ENCODE results near the gene OBSL1. TPM values are rescaled to one million over a fixed set of nuclear protein-coding genes. Genes with fewer than 3 reads are reported as not detected.
A peak's percentile ranks its signal among the peaks of the same experiment; 100 is the strongest.

Gene OBSL1
- total RNA-seq, 1 experiment from 2014 or later = not detected

- Histone ChIP-seq H3K9me2 (replicated peaks; ENCODE audit: insufficient read depth, low read length) (no peaks in the 10 kb centered on the region), H3K27me3 (ENCODE audit: low read length) (no peaks in the 10 kb centered on the region), H3K4me3 (ENCODE audit: low read length) (no peak overlapping the region), H3K79me2 (ENCODE audit: low read length) (no peaks in the 10 kb centered on the region), H4K20me1 (ENCODE audit: insufficient read depth, low read depth, low read length) (no peaks in the 10 kb centered on the region), H3K27ac (ENCODE audit: low read length) (no peak overlapping the region), H3K9me3 (ENCODE audit: low read length) (no peaks in the 10 kb centered on the region), H3K9ac (ENCODE audit: low read length) (no peak overlapping the region), H3K36me3 (ENCODE audit: insufficient read depth, low read length) (no peaks in the 10 kb centered on the region), H3K4me1 (ENCODE audit: low read length) (no peaks in the 10 kb centered on the region; the same call in 1 of the 2 replicates), H2AFZ (ENCODE audit: low read length) (no peak overlapping the region), H3K4me2 (ENCODE audit: low read depth, low read length, poor library complexity, severe bottlenecking) (no peak overlapping the region)
- DNase-seq = no peak
Measured at GRCh38 chr2:219522111-219523030, 49.0 kb downstream of the OBSL1 start.

- H3K27ac ChIP-seq (ENCODE audit: low read length) = no peak overlapping the region
- H3K4me3 ChIP-seq (ENCODE audit: low read length) = no peak overlapping the region
- H3K9me3 ChIP-seq (ENCODE audit: low read length) = no peaks in the 10 kb centered on the region
- no peaks in the 10 kb centered on the region for H3K79me2 ChIP-seq (ENCODE audit: low read length)
- H3K9me2 ChIP-seq (replicated peaks; ENCODE audit: insufficient read depth, low read length) = no peaks in the 10 kb centered on the region
- no peaks in the 10 kb centered on the region; the same call in 1 of the 2 replicates for H3K4me1 ChIP-seq (ENCODE audit: low read length)
- no peak overlapping the region for H3K4me2 ChIP-seq (ENCODE audit: low read depth, low read length, poor library complexity, severe bottlenecking)
- H3K27me3 ChIP-seq (ENCODE audit: low read length) = no peaks in the 10 kb centered on the region
- DNase-seq = peak; percentile 54
- H3K9ac ChIP-seq (ENCODE audit: low read length) = no peak overlapping the region
- H2AFZ ChIP-seq (ENCODE audit: low read length) = no peak overlapping the region
- H3K36me3 ChIP-seq (ENCODE audit: insufficient read depth, low read length) = no peaks in the 10 kb centered on the region
- H4K20me1 ChIP-seq (ENCODE audit: insufficient read depth, low read depth, low read length) = no peaks in the 10 kb centered on the region
Measured at GRCh38 chr2:219521066-219521880, 50.1 kb downstream of the OBSL1 start.

GRCh38 chr2:219520079-219520478 is 51.3 kb downstream of the OBSL1 start:
- Histone ChIP-seq H3K4me1 (ENCODE audit: low read length) (no peaks in the 10 kb centered on the region; the same call in 1 of the 2 replicates), H3K9me2 (replicated peaks; ENCODE audit: insufficient read depth, low read length) (no peaks in the 10 kb centered on the region), H2AFZ (ENCODE audit: low read length) (no peak overlapping the region), H3K9ac (ENCODE audit: low read length) (no peak overlapping the region), H3K79me2 (ENCODE audit: low read length) (no peaks in the 10 kb centered on the region), H3K27me3 (ENCODE audit: low read length) (no peaks in the 10 kb centered on the region), H3K4me3 (ENCODE audit: low read length) (no peak overlapping the region), H4K20me1 (ENCODE audit: insufficient read depth, low read depth, low read length) (no peaks in the 10 kb centered on the region), H3K4me2 (ENCODE audit: low read depth, low read length, poor library complexity, severe bottlenecking) (no peak overlapping the region), H3K9me3 (ENCODE audit: low read length) (no peaks in the 10 kb centered on the region), H3K36me3 (ENCODE audit: insufficient read depth, low read length) (no peaks in the 10 kb centered on the region), H3K27ac (ENCODE audit: low read length) (no peak overlapping the region)
- no peak for DNase-seq

GRCh38 chr2:219519526-219519916 is 51.8 kb downstream of the OBSL1 start:
- H3K4me1 ChIP-seq (ENCODE audit: low read length) = no peaks in the 10 kb centered on the region; the same call in 1 of the 2 replicates
- no peaks in the 10 kb centered on the region for H4K20me1 ChIP-seq (ENCODE audit: insufficient read depth, low read depth, low read length)
- no peaks in the 10 kb centered on the region for H3K36me3 ChIP-seq (ENCODE audit: insufficient read depth, low read length)
- H3K4me3 ChIP-seq (ENCODE audit: low read length) = no peak overlapping the region
- H3K9ac ChIP-seq (ENCODE audit: low read length) = no peak overlapping the region
- H3K9me3 ChIP-seq (ENCODE audit: low read length) = no peaks in the 10 kb centered on the region
- no peak overlapping the region for H3K27ac ChIP-seq (ENCODE audit: low read length)
- H3K79me2 ChIP-seq (ENCODE audit: low read length) = no peaks in the 10 kb centered on the region
- H3K27me3 ChIP-seq (ENCODE audit: low read length) = no peaks in the 10 kb centered on the region
- DNase-seq = no peak
- H2AFZ ChIP-seq (ENCODE audit: low read length) = no peak overlapping the region
- no peaks in the 10 kb centered on the region for H3K9me2 ChIP-seq (replicated peaks; ENCODE audit: insufficient read depth, low read length)
- H3K4me2 ChIP-seq (ENCODE audit: low read depth, low read length, poor library complexity, severe bottlenecking) = no peak overlapping the region

- no peak overlapping the region for H3K4me2 ChIP-seq (ENCODE audit: low read depth, low read length, poor library complexity, severe bottlenecking)
- no peak for DNase-seq
- no peak overlapping the region for H3K4me3 ChIP-seq (ENCODE audit: low read length)
- H2AFZ ChIP-seq (ENCODE audit: low read length) = no peak overlapping the region
- H3K9ac ChIP-seq (ENCODE audit: low read length) = no peak overlapping the region
- H3K79me2 ChIP-seq (ENCODE audit: low read length) = no peaks in the 10 kb centered on the region
- no peak overlapping the region for H3K27ac ChIP-seq (ENCODE audit: low read length)
- H3K36me3 ChIP-seq (ENCODE audit: insufficient read depth, low read length) = no peaks in the 10 kb centered on the region
- no peaks in the 10 kb centered on the region for H3K27me3 ChIP-seq (ENCODE audit: low read length)
- H3K4me1 ChIP-seq (ENCODE audit: low read length) = peaks cover 3% of the 10 kb centered on the region
- H3K9me2 ChIP-seq (replicated peaks; ENCODE audit: insufficient read depth, low read length) = no peaks in the 10 kb centered on the region
- no peaks in the 10 kb centered on the region for H3K9me3 ChIP-seq (ENCODE audit: low read length)
- H4K20me1 ChIP-seq (ENCODE audit: insufficient read depth, low read depth, low read length) = no peaks in the 10 kb centered on the region
Measured at GRCh38 chr2:219517954-219518778, 53.2 kb downstream of the OBSL1 start.

- Histone ChIP-seq H3K79me2 (ENCODE audit: low read length) (no peaks in the 10 kb centered on the region), H2AFZ (ENCODE audit: low read length) (no peak overlapping the region), H3K4me3 (ENCODE audit: low read length) (no peak overlapping the region), H3K9me2 (replicated peaks; ENCODE audit: insufficient read depth, low read length) (no peaks in the 10 kb centered on the region), H3K9me3 (ENCODE audit: low read length) (no peaks in the 10 kb centered on the region), H3K9ac (ENCODE audit: low read length) (no peak overlapping the region), H3K36me3 (ENCODE audit: insufficient read depth, low read length) (no peaks in the 10 kb centered on the region), H3K27me3 (ENCODE audit: low read length) (no peaks in the 10 kb centered on the region), H4K20me1 (ENCODE audit: insufficient read depth, low read depth, low read length) (no peaks in the 10 kb centered on the region), H3K4me1 (ENCODE audit: low read length) (peaks cover 16% of the 10 kb centered on the region), H3K27ac (ENCODE audit: low read length) (no peak overlapping the region), H3K4me2 (ENCODE audit: low read depth, low read length, poor library complexity, severe bottlenecking) (no peak overlapping the region)
- no peak for DNase-seq
Measured at GRCh38 chr2:219516888-219517287, 54.5 kb downstream of the OBSL1 start.

GRCh38 chr2:219515874-219516629 is 55.3 kb downstream of the OBSL1 start:
- Histone ChIP-seq H3K36me3 (ENCODE audit: insufficient read depth, low read length) (no peaks in the 10 kb centered on the region), H3K9me2 (replicated peaks; ENCODE audit: insufficient read depth, low read length) (no peaks in the 10 kb centered on the region), H3K9ac (ENCODE audit: low read length) (no peak overlapping the region), H3K4me1 (ENCODE audit: low read length) (peaks cover 24% of the 10 kb centered on the region), H3K79me2 (ENCODE audit: low read length) (no peaks in the 10 kb centered on the region), H2AFZ (ENCODE audit: low read length) (no peak overlapping the region), H3K9me3 (ENCODE audit: low read length) (no peaks in the 10 kb centered on the region), H3K4me2 (ENCODE audit: low read depth, low read length, poor library complexity, severe bottlenecking) (no peak overlapping the region), H3K27ac (ENCODE audit: low read length) (no peak overlapping the region), H3K27me3 (ENCODE audit: low read length) (no peaks in the 10 kb centered on the region), H3K4me3 (ENCODE audit: low read length) (no peak overlapping the region), H4K20me1 (ENCODE audit: insufficient read depth, low read depth, low read length) (no peaks in the 10 kb centered on the region)
- DNase-seq = no peak

Measured in Karpas-422 (cell line).